B cell (primary cell): ENCODE data around the gene OPN4. TPM values are rescaled to one million over a fixed set of nuclear protein-coding genes. Genes with fewer than 3 reads are reported as not detected.

Experiments
- ATAC-seq: fragments of 200-7000 bp; cut with Tn5 transposase; one replicate; pipeline ENCODE4 v1.10.0; 2021; ENCODE audit warnings: low read depth, mild to moderate bottlenecking, moderate number of reproducible peaks, moderate library complexity
- CTCF ChIA-PET: fragments of 350-600 bp; sonication (Branson Sonifier 250); formaldehyde crosslinking; loops from one replicate; lab custom pipeline; 2021; ENCODE audit warnings: antibody characterized with exemption, inconsistent platforms; lab: Charles Lee
- POLR2A ChIA-PET: fragments of 350-600 bp; sonication (Branson Sonifier 250); formaldehyde crosslinking; loops from one replicate; lab custom pipeline; 2021; ENCODE audit warnings: antibody characterized with exemption; lab: Charles Lee
- DNase-seq: peaks from one replicate; pipeline ENCODE4 v3.0.0; 2013
- H2AFZ ChIP-seq: 2 replicates; pipeline ENCODE4 v1.6.1; 2012; ENCODE audit warnings: mild to moderate bottlenecking, low read depth, low read length; ENCODE audit not compliant: insufficient read depth, poor library complexity, severe bottlenecking
- H3K27ac ChIP-seq, 2 donors: 1 replicate in 1 of 2; 2 replicates in 1 of 2; pipeline ENCODE4 v1.5.1; 2012 to 2013; ENCODE audit warnings: low read length in 2 of 2, mild to moderate bottlenecking in 2 of 2, moderate library complexity in 1 of 2
- H3K27me3 ChIP-seq, 4 experiments: fragments of 200-600 bp in 1 of 4; sonication (generic) in 1 of 4; replicated peaks in 1 of 4; 1 replicate in 2 of 4; 2 replicates in 2 of 4; pipeline versions ENCODE4 v1.6.1 to v1.7.0; 2013 to 2016; ENCODE audit warnings: low read length in 3 of 4, mild to moderate bottlenecking in 2 of 4, mixed read lengths in 1 of 4, moderate library complexity in 1 of 4; ENCODE audit not compliant: insufficient read depth in 4 of 4, control insufficient read depth in 3 of 4; ENCODE audit errors: control extremely low read depth in 1 of 4
- H3K36me3 ChIP-seq, 2 experiments: replicated peaks in 1 of 2; 1 replicate in 1 of 2; 2 replicates in 1 of 2; pipeline versions ENCODE4 v1.6.1 to v1.7.1; 2013; ENCODE audit warnings: low read length in 1 of 2; ENCODE audit not compliant: insufficient read depth in 2 of 2, control insufficient read depth in 1 of 2; ENCODE audit errors: control extremely low read depth in 1 of 2, extremely low read depth in 1 of 2
- H3K4me1 ChIP-seq, 2 donors: fragments of 200-600 bp in 1 of 2; sonication (generic) in 1 of 2; 1 replicate in 1 of 2; 2 replicates in 1 of 2; pipeline versions ENCODE4 v1.5.1 to v1.6.1; 2013 to 2017; ENCODE audit warnings: low read length in 2 of 2; ENCODE audit not compliant: control insufficient read depth in 2 of 2, insufficient read depth in 2 of 2
- H3K4me2 ChIP-seq: replicated peaks from 2 replicates; pipeline ENCODE3; 2012; ENCODE audit warnings: mild to moderate bottlenecking, low read depth, low read length; ENCODE audit not compliant: poor library complexity, severe bottlenecking
- H3K4me3 ChIP-seq, 5 experiments: fragments of 200-600 bp in 1 of 5; sonication (generic) in 1 of 5; 1 replicate in 3 of 5; 2 replicates in 2 of 5; pipeline versions ENCODE4 v1.5.1 to v1.7.0; 2011 to 2016; ENCODE audit warnings: low read length in 4 of 5, mild to moderate bottlenecking in 4 of 5, low read depth in 2 of 5, control low read depth in 1 of 5, moderate library complexity in 1 of 5; ENCODE audit not compliant: insufficient read depth in 1 of 5; ENCODE audit errors: control extremely low read depth in 1 of 5, extremely low read depth in 1 of 5
- H3K79me2 ChIP-seq: fragments of 200-600 bp; sonication (generic); one replicate; pipeline ENCODE4 v1.6.0; 2016; ENCODE audit warnings: low read length; ENCODE audit not compliant: control insufficient read depth, insufficient read depth
- H3K9ac ChIP-seq: fragments of 200-600 bp; sonication (generic); 2 replicates; pipeline ENCODE4 v1.6.1; 2017; ENCODE audit warnings: mild to moderate bottlenecking, low read length, moderate library complexity
- H3K9me3 ChIP-seq, 3 donors: one replicate each; pipeline versions ENCODE4 v1.6.1 to v1.7.1; 2013; ENCODE audit warnings: low read length in 2 of 3; ENCODE audit not compliant: control insufficient read depth in 2 of 3, insufficient read depth in 1 of 3; ENCODE audit errors: control extremely low read depth in 1 of 3
- H4K20me1 ChIP-seq: 2 replicates; pipeline ENCODE4 v1.6.0; 2012; ENCODE audit warnings: mild to moderate bottlenecking, low read length; ENCODE audit not compliant: insufficient read depth, control insufficient read depth, poor library complexity, severe bottlenecking
- H3K27ac Mint-ChIP-seq: one replicate; pipeline ENCODE4 v1.8.0; 2021; ENCODE audit warnings: mixed read lengths
- H3K27me3 Mint-ChIP-seq: one replicate; pipeline ENCODE4 v1.8.0; 2021; ENCODE audit warnings: mixed read lengths
- H3K4me1 Mint-ChIP-seq: one replicate; pipeline ENCODE4 v1.8.0; 2021; ENCODE audit warnings: mixed read lengths
- H3K4me3 Mint-ChIP-seq: one replicate; pipeline ENCODE4 v1.8.0; 2021; ENCODE audit warnings: mixed read lengths
- H3K9me3 Mint-ChIP-seq: one replicate; pipeline ENCODE4 v1.8.0; 2022; ENCODE audit warnings: mixed read lengths; ENCODE audit not compliant: insufficient read depth
- EZH2 ChIP-seq: IDR thresholded peaks from 2 replicates; pipeline ENCODE4 v1.6.1; 2012; ENCODE audit warnings: borderline replicate concordance, low read depth, mild to moderate bottlenecking, moderate library complexity, low read length; ENCODE audit not compliant: insufficient read depth, poor library complexity, severe bottlenecking
- WGBS: methylation state at CpG from one replicate; pipeline ENCODE4 v1.1.5; 2013; ENCODE audit warnings: missing lambda C conversion rate; ENCODE audit not compliant: insufficient coverage; 5-methylcytosine and 5-hydroxymethylcytosine counted together
- intact Hi-C: fragments of 100-400 bp; cut with micrococcal nuclease; formaldehyde crosslinking; loops from one replicate; pipeline ENCODE4 v1.10.0; 2022
- polyA plus RNA-seq: library from polyadenylated mRNA; depleted of rRNA; stranded (reverse); fragments of >200 nt; gene quantifications from 2 replicates; pipeline ENCODE4 v1.2.3, GENCODE V29; 2012
- total RNA-seq, 2 donors: library from RNA; stranded (reverse); fragments of 120-200 nt in 1 of 2; gene quantifications; 1 replicate in 1 of 2; 2 replicates in 1 of 2; pipeline versions ENCODE4 v1.2.3 to v1.2.4, GENCODE V29; 2013 to 2022
- TF ChIP-seq, protein P1 (sequence below): fragments of 200-600 bp; IDR thresholded peaks from one replicate; pipeline ENCODE4 v1.8.0; 2022; ENCODE audit warnings: antibody characterized with exemption, mild to moderate bottlenecking

The OPN4 gene
- total and polyA plus RNA-seq, 2 donors (not counting 1 experiment from before 2014, with no cell fraction given) = not detected

GRCh38 chr10:86648704-86649427 lies 5.5 kb upstream of the OPN4 start:
- POLR2A ChIA-PET = no interaction called here
- H3K4me1 Mint-ChIP-seq = peaks cover 5% of the 10 kb centered on the region
- Histone ChIP-seq H3K9ac (no peak overlapping the region), H3K27me3 (no peaks in the 10 kb centered on the region), H3K4me1 (no peaks in the 10 kb centered on the region), H3K9me3 (no peaks in the 10 kb centered on the region), H2AFZ (no peak overlapping the region), H3K4me3 (no peak overlapping the region), H3K36me3 (no peaks in the 10 kb centered on the region), H3K4me2 (no peak overlapping the region), H4K20me1 (no peaks in the 10 kb centered on the region), H3K79me2 (no peaks in the 10 kb centered on the region), H3K27ac (no peak overlapping the region)
- DNase-seq = no peak
- 73% methylated on average over 4 of the region's 9 CpGs for WGBS
- H3K9me3 Mint-ChIP-seq = no peaks in the 10 kb centered on the region
- no peak for ATAC-seq
- no peak overlapping the region for H3K4me3 Mint-ChIP-seq
- CTCF ChIA-PET = no interaction called here
- intact Hi-C loops = no loop called here
- peaks cover 5% of the 10 kb centered on the region for H3K27me3 Mint-ChIP-seq
- TF ChIP-seq, protein P1, sequence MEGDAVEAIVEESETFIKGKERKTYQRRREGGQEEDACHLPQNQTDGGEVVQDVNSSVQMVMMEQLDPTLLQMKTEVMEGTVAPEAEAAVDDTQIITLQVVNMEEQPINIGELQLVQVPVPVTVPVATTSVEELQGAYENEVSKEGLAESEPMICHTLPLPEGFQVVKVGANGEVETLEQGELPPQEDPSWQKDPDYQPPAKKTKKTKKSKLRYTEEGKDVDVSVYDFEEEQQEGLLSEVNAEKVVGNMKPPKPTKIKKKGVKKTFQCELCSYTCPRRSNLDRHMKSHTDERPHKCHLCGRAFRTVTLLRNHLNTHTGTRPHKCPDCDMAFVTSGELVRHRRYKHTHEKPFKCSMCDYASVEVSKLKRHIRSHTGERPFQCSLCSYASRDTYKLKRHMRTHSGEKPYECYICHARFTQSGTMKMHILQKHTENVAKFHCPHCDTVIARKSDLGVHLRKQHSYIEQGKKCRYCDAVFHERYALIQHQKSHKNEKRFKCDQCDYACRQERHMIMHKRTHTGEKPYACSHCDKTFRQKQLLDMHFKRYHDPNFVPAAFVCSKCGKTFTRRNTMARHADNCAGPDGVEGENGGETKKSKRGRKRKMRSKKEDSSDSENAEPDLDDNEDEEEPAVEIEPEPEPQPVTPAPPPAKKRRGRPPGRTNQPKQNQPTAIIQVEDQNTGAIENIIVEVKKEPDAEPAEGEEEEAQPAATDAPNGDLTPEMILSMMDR = no peak
- no peak for TF ChIP-seq EZH2
- H3K27ac Mint-ChIP-seq = no peak overlapping the region

DNA sequence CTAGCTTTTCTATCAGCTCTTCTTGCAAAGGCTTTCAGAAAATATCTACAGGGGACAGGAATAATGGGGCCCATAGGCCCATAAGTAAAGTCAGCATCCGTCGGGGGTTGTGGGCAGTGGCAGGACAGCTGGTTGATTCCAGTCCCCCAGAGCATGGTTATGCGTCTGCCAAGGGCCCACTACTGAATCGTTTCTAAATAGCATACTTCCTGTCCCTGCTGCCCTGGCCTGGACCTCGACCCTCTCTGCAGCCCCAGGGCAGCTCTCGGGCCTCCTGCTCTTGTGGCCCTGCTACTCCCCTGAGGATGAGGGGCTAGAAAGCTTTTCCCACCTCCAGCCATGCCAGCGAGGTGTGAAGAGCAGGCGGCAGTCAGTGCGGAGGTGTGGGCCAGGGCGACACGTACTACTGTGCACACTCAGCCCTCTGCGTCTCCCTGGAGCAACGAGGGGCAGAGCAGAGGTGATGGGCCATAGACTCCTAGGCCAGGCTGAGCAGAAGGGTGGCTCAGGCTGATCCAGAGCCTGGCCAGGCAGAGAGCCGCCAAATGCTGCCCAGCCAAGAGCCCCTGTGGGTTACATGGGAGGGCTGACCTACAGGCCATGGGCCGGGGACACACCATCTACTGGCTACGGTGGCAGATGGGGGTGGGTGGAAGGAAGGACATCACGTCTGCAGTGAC lies 4.7 kb upstream of the OPN4 start:
- no peak for DNase-seq
- peaks cover 5% of the 10 kb centered on the region for H3K27me3 Mint-ChIP-seq
- 81% methylated on average over 17 of the region's 17 CpGs for WGBS

More for the DNA sequence above, 4.7 kb upstream of the OPN4 start:
- intact Hi-C loops = no loop called here
- TF ChIP-seq, protein P1 = no peak
- no peak for TF ChIP-seq EZH2
- Histone ChIP-seq H3K9ac (no peak overlapping the region), H3K79me2 (no peaks in the 10 kb centered on the region), H3K27ac (no peak overlapping the region), H3K4me2 (no peak overlapping the region), H3K27me3 (no peaks in the 10 kb centered on the region), H2AFZ (no peak overlapping the region), H3K4me1 (no peaks in the 10 kb centered on the region), H4K20me1 (no peaks in the 10 kb centered on the region), H3K4me3 (no peak overlapping the region), H3K9me3 (no peaks in the 10 kb centered on the region), H3K36me3 (no peaks in the 10 kb centered on the region)
- H3K4me1 Mint-ChIP-seq = no peaks in the 10 kb centered on the region
- no peak overlapping the region for H3K4me3 Mint-ChIP-seq
- ChIA-PET CTCF (no interaction called here), POLR2A (no interaction called here)
- ATAC-seq = no peak
- no peaks in the 10 kb centered on the region for H3K9me3 Mint-ChIP-seq
- no peak overlapping the region for H3K27ac Mint-ChIP-seq
